HS-5 (cell line): ENCODE measurements around the gene CTU1.

Experiments used
- DNase-seq: peaks from one replicate; pipeline ENCODE4 v3.0.0-alpha.2; 2012; ENCODE audit warnings: low read depth

CTU1 gene

DNA sequence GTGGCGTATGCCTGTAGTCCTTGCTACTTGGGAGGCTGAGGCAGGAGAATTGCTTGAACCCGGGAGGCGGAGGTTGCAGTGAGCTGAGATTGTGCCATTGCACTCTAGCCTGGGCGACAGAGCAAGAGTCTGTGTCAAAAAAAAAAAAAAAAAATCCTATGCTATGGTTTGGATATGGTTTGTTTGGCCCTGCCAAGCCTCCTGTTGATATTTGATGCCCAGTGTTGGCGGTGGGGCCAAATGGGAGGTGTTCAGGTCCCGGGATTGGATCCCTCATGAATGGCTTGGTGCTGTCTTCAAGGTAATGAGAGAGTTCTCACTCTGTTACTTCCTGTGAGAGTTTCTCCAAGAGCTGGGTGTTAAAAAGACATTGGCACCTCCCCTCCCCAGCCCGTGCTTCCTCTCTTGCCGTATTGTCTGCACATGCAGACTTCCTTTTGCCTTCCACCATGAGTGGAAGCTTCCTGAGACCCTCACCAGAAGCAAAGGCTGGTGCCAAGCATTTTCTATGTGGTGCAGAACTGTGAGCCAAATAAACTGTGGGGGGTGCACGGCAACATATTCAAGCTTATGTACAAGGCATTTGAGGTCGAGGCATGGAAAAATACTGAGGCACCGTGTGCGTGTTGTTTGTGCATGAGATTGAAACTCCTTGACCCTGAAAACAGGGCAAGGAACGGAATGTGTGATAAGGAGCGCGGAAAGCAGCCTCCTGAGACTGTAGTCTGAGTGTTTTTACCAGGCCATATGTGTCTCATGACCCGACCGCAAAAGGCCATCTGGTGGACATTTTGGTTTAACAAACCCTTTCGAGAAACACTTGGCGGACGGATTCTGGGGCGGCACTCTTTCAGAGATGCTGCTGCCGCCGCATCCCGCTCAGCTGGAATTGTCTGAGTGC is 23.8 kb upstream of the CTU1 start:
- DNase-seq, result no peak

DNA sequence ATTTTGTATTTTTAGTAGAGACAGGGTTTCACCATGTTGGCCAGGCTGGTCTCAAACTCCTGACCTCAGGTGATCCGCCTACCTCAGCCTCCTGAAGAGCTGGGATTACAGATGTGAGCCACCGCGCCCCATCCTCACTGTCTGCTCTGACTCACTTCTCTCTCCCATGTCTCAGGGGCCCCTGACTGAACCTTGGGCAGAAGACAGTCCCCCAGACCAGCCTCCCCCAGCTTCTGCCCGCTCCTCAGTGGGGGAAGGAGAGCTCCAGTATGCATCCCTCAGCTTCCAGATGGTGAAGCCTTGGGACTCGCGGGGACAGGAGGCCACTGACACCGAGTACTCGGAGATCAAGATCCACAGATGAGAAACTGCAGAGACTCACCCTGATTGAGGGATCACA is 21.5 kb upstream of the CTU1 start:
- no peak for DNase-seq

DNA sequence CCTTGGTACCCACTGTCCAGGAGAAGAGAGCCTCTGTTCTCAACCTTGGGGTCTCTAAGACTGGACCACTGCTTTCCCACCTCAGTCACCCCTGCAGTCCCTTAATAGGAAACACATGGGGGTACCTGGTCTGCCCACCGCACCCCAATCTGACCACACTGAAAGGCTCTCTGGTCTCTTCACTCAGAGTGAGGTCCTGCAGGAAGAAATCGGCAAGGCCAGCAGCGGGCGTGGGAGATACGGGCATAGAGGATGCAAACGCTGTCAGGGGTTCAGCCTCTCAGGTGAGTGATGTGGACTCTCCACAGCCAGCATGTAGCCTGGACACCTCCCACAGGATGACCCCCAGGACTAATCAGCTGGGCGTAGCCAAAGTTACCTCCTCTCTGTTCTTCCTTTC is 20.0 kb upstream of the CTU1 start:
- DNase-seq, result no peak

DNA sequence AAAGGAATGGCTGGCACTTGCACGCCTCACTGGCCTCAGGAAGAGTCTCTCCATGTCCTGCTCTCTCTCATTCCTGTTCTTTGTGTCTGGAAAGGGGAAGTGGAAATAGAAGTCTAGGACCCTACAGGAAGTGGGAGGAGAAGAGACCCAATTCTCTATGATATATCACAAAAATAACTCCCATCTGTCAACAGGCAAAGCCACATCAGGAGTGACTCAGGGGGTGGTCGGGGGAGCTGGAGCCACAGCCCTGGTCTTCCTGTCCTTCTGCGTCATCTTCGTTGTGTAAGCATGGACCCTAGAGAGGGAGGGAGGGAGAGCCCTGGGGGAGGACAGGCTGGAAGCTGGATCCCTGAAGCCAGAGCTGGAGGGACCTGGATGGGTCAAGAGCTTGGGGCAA is 19.5 kb upstream of the CTU1 start:
- peak; percentile 8 for DNase-seq

DNA sequence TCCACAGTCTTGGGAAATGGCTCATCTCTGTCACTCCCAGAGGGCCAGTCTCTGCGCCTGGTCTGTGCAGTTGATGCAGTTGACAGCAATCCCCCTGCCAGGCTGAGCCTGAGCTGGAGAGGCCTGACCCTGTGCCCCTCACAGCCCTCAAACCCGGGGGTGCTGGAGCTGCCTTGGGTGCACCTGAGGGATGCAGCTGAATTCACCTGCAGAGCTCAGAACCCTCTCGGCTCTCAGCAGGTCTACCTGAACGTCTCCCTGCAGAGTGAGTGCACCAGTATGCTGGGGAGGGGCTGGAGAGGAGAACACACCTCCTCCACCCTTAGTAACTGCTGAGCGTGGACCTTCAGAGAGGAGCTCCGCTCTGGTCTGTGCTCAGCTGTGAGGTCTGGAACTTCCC is 18.8 kb upstream of the CTU1 start:
- DNase-seq, result no peak

DNA sequence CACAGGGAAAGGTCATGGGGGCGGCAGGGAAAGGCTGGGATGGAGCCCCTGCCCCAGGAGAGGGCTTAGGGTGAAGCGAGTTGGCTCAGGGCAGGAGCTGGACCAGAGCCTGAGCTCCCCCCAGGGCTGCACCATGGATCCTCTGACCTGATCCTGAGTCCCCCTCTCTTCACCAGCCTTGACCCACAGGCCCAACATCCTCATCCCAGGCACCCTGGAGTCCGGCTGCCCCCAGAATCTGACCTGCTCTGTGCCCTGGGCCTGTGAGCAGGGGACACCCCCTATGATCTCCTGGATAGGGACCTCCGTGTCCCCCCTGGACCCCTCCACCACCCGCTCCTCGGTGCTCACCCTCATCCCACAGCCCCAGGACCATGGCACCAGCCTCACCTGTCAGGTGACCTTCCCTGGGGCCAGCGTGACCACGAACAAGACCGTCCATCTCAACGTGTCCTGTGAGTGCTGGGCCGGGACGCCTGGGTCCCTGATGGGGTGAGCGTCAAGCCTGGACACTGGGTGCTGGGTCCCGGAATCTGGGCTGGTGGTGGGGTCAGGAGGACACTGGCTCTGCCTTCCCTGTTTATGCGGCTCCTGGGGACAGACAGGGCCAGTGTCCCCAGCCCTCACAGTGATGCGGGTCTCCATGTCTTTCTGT is 17.3 kb upstream of the CTU1 start:
- DNase-seq, result no peak

DNA sequence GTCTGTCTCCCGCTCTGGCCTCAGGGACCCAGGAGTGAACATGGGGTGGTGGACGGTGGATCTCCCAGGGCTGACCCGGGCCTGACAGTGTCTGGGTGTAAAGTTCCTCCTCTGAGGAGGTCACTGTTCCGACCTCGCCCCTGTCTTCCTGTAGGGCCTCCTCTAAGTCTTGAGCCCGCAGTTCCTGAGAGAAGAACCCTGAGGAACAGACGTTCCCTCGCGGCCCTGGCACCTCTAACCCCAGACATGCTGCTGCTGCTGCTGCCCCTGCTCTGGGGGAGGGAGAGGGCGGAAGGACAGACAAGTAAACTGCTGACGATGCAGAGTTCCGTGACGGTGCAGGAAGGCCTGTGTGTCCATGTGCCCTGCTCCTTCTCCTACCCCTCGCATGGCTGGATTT is 16.5 kb upstream of the CTU1 start, which contains the start of gene SIGLEC9:
Gene SIGLEC9 (plus strand): TSS at position 178 of the 400 bp plus-strand sequence. CDS start 69 bp downstream, at position 247.
- DNase-seq, result no peak

DNA sequence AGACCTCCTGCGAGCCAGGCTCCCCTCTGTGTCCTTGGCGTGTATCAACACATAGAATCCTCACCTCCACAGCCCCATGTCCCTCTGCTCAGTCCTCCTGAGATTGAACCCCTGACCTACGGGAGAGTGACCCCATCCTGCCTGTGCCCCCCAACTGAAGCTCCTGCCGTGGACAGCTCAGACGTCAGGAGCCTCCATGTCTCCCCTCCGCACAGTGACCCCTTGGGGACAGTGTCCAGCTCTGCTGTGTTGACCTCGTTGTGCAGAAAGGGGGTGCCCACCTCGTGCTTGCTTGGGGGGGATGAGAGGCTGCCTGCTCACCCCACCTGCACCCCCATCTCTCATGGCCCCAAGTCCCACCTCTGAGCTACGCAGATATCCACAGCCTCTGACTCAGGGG is 16.0 kb upstream of the CTU1 start:
- DNase-seq, result no peak

DNA sequence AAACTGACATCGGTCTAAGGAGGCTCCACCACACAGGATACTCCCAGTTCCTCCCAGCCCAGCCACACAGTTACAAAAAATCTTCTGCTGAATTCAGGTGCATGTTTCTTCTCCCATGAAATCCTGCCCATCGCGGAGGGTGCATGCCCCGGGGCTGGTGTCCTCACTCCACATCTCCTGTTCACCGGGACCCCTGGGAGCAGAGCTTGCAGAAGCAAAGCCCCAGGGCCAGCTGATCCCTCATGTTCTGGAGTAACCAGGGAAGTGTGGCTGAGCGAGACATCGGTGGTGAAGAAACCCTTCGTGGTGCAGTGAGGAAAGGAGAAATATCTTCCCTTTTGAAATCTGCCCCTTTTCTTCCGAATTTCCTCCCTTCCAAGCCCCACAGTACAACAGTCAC is 15.6 kb upstream of the CTU1 start:
- no peak for DNase-seq

DNA sequence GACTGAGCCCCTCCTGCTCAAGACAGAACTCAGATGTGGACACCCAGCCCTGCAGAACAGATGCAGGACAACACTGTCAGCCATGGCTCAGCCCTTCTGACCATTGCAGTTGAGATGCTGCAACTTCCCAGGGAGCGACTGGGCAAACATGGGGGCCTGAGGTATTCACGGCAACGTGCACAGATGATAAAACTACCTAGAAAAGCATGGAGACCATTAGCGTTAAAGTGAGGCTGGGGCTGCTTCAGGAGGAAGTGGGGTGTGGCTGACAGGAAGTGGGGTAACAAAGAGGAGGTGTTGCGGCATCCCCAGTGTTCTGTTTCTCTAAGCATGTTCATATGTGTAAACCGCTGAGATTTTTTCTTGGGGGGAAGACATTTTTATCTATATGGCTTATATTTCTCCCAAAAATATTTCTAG is 15.2 kb upstream of the CTU1 start:
- DNase-seq, result no peak

DNA sequence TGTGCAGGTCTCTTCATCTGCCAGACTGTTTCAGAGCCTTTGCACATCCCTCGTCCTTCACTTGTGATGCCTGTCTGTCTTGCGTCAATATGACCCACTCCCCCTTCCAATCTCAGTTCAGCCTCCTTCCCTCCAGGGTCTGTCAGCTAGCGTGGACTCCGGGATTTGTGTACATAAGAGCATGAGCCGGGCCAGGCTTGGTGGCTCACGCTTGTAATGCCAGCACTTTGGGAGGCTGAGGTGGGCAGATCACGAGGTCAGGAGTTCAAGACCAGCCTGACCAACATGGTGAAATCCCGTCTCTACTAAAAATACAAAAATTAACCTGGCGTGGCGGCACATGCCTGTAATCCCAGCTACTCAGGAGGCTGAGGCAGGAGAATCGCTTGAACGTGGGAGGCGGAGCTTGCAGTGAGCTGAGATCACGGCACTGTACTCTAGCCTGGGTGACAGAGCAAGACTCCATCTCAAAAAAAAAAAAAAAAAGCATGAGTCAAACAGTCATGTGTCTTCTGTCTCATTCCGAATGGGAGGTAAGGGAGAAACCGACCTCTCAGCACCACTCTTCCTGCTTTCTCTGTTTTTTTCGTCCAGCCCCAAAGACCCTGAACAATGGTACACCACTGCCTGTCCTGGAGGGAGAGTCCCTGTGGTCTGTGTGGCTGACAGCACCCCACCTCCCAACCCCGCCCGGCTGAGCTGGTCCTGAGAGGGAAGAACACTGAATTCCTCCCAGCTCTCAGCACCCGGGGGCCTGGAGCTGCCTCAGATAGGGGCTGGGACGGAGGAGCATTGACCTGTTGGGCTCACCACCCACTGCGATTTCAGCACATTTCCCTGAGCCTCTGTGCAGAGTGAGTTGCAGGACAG is 14.1 kb upstream of the CTU1 start:
- DNase-seq, result no peak

DNA sequence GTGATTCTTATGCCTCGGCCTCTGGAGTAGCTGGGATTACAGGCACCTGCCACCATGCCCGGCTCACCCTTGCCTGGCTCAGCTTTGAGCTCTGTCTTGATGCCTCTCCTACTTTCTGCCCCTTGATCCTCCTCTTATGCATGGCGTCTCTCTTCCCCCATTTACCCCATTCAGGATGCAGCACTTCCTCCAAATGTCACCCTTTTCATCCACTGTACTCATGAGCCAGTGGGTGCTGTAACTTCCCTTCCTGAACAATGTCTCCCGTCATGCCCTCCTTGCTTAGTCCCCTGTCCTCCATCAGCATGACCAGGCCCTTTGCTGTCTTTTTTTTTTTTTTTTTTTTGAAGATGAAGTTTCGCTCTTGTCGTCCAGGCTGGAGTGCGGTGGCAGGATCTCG is 13.0 kb upstream of the CTU1 start:
- DNase-seq, result no peak

DNA sequence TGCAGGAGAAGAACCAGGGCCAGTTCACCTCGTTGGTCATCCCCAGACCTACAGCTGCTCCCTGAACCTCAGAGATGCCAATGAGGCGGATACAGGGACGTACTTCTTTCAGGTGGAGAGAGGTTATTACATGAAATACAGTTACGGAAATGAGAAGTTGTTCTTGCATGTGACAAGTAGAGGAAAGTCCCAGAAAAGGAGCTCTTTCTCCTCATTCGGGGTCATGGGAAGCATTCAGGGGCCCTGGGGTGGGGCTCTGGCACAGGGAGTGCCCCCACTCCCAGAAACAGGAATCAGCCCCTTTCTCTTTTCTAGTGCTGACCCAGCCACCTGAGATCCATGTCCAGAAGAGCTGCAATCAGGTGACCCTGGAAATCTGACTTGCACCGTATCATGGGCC is 12.0 kb upstream of the CTU1 start:
- no peak for DNase-seq

DNA sequence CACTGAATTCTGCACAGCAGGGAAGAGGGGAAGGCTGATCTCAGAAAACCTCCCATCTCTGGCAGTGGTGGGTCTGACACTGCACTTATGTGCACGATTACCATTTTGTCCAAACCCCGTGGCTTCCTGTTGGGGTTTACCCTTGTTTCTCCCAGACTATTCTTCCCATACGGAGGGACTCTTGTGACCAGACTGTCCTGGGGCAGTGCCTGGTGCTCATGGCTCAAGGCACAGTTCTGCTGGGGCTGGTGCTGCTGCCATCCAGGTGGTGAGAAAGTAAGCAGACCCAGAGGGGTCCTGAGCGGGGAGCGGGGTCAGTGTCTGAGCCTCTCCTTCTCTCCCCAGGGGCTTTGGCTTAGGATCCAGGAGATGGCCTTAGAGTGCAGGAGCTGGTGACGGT is 11.4 kb upstream of the CTU1 start:
- DNase-seq, result no peak

DNA sequence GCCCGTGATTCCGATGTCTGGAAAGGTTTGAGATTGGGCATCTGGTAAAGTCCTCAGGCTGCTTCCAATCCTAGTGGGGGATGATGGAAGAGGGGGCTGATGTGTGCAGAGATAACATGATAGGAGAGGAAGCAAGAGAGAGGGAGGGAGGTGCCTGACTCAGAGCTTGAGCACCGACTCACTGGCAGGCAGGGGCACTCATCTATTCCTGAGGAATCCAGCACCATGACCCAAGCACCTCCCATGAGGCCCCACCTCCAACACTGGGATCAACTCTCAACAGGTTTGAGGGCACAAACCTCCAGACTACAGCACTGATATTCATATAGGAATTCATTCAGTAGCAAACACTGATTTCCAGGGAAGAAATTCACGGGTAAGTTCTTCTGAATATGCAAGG is 10.9 kb upstream of the CTU1 start:
- no peak for DNase-seq

DNA sequence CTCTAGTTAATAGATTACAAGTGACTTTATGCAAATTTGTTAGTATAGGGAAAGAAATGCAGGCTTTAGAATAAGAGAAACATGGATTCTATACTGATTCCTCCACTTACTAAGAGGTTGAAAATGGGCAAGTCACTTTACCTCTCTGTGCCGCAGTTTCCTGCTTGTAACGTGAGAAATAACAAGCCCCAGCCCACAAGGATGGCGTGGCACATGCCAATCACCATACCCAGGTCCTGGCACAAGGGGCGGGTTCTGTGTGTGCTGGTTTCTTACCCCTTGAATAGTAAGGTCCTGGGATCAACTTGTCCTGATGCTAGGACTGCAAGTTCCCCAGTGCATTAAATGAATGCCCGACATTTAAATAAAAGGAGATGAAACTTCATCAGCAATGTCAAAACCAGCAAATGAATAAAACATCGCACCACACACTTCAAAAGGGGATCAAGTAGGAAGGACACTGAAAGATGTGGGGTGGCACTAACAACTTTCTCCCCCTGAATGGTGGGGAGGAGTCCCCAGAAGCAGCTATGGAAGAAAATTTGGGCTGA is 8.6 kb upstream of the CTU1 start:
- no peak for DNase-seq

DNA sequence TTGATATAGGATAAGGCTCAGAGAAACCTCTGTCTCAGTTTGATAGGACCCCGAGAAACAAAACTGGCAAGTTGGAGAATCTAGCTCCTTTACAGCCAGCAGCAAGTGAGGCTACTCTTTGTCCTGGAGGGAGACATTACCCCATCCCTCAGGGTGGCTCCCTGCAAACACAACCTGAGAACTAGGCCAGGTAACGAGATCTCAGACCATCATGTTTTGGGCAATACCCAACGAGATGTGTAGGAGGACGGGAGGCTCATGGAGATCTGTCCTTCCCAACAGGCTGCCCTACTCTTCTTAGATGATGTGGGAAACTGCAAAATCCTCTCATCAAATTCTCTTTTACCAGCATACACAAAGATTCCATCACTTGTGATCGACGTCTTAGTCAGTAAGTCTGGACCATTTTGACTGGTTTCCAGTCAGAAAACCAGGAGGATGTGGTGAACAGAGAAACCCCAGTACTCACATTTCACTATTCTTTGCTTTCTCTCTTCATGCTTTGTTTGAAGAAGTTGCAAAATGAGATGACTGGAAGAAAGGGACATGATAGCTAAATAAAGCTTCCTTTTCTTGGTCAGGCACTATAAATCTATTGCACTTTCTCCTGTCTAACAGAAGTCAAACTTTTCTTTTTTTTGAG is 6.0 kb upstream of the CTU1 start:
- DNase-seq, result no peak

DNA sequence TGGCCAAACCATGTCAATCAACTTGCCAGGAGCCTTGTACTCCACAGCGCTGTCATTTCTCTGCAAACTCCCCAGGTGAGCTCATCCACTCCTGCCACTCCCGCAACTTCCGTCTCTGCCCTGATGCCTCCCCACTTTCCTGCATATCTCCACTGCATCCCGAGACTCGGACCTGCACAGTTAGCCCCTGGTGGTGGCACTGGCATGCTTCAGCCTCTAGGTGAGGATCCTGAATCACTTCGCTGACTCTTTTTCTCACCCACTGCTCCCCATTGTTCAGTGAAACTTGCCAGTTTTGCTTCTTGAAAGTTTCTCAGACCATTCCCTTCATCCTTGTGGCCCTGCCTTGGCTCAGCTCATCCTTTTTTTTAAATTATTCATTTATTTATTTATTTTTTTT is 3.4 kb upstream of the CTU1 start:
- no peak for DNase-seq

DNA sequence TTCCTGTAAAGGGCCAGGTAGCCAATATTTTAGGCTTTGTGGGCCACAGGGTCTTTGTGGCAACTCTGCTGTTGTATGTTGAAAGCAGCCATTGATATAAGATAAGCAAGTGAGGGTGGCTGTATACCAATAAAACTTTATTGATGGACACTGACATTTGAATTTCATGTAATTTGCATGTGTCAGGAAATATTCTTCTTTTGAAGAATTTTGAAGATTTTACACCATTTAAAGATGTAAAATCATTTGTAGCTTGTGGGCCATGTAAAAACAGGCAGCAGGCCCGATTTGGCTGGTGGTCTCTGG is 2.4 kb upstream of the CTU1 start:
- DNase-seq, result no peak

DNA sequence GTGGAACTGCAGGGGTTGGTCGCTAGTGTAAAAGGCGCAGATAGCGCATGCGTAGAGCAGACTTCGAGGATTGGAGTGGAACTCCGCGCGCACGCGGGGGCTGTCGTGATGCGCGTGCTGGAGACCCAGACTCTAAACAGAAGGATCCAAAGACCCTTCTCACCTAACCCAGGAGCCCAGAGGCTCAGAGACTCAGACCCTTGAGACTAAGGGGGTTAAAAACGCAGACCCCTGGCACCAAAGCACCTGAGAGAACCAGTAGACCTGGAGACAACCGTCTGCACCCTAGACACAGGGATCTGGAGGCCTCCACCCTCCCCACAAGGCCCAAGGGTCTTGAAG is 567 bp upstream of the CTU1 start:
- DNase-seq, result no peak

DNA sequence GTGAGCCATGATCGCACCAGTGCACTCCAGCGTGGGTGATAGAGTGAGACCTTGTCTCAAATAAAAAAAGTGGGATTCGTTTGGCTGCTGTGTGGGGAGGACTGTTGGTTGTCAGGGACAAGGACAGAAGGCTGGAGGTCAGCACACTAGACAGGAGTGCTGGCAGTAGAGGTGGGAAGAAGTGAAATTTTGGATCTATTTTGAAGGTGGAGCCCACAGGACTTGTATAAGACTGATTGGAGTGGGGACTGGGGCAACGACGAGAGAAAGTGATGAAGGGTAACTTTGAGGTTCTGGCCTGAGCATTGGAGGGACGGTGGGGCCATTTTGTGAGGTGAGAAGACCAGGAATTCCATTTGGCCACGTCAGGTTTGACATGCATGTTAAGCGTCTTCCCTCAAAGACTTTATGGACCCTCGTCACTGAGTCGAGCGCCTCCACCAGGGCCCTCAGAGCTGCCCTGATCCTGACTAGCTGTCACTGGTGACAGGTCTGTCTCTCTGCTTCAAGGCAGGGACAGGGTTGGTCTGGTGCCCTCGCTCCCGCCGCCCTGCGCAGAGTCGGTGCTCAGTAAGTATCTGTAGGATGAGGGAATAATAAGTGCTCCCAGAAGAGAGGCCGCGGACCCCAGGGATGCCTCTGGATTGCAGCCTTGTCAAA is 673 bp downstream of the CTU1 start:
- DNase-seq, result no peak

DNA sequence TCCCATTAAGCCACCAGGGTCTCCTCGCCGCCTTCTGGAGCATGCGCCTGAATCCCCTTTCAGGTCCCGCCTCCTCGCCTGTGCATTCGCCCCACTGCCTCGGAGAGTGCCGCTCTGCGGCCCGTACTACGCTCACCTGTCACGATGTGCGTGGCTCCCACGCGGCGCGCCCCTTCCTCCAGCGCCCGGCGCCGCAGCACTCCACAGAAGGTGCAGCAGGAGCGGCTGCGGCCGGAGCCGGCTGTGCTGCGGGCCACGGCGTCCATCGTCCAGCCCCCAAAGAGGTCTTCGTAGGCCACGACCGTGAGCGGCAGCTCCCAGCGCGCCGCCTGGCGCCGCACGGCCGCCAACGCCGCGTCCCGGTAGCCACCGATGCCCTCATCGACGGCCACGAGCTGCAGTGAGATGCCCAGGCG is 4.3 kb downstream of the CTU1 start:
- DNase-seq, result no peak
